Measurements from ENCODE around the gene NTNG2.

DNA sequence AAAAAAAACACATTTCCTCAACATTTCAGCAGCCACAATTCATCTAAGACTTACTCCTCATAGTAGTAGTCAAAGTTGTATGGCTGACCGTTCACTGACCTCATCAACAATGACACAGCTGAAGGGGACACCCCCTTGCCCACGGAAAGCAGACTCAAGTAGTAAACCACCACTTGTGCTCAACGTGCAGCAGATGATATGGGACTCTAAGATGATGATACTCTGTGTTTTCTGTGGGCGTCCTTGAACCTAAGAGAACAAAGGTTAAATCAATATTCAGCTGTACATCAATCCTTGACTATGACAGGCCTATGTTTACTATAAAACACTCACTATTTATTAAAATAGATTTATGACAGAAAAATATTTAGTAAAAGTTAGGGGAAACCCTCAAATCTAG, 121.3 kb downstream of the NTNG2 start:
- TF ChIP-seq POLR2A (IDR thresholded peaks at IDR 0.05; ENCODE audit: low read depth, low read length) (no peak), POLR2AphosphoS5 (IDR thresholded peaks at IDR 0.05; ENCODE audit: low read depth, low read length) (no peak)
